Measurements from ENCODE around the gene ARG1.

ARG1 gene

GRCh38 chr6:131613296-131613925 lies 40.4 kb downstream of the ARG1 start:
- no peak overlapping the region for H3K27ac Mint-ChIP-seq
- no peak overlapping the region for H3K4me3 Mint-ChIP-seq
- H3K27me3 Mint-ChIP-seq = no peaks in the 10 kb centered on the region
- H3K36me3 Mint-ChIP-seq = peaks cover 8% of the 10 kb centered on the region
- peaks cover 2% of the 10 kb centered on the region for H3K4me1 Mint-ChIP-seq (ENCODE audit: low read depth)
- H3K9me3 Mint-ChIP-seq (ENCODE audit: low read depth) = no peaks in the 10 kb centered on the region

- H3K27ac Mint-ChIP-seq = no peak overlapping the region
- no peaks in the 10 kb centered on the region for H3K27me3 Mint-ChIP-seq
- H3K4me1 Mint-ChIP-seq (ENCODE audit: low read depth) = peaks cover 3% of the 10 kb centered on the region
- H3K9me3 Mint-ChIP-seq (ENCODE audit: low read depth) = no peaks in the 10 kb centered on the region
- peaks cover 4% of the 10 kb centered on the region for H3K36me3 Mint-ChIP-seq
- no peak overlapping the region for H3K4me3 Mint-ChIP-seq
Measured at GRCh38 chr6:131615275-131615674, 42.2 kb downstream of the ARG1 start.

GRCh38 chr6:131627724-131628682 lies 55.0 kb downstream of the ARG1 start, which contains the start of gene MED23:
TSS of gene MED23 (minus strand) at chr6:131628242. CDS start at chr6:131628049, 193 bp downstream.
- peak within 1 kb of the TSS; percentile 98 for H3K4me3 Mint-ChIP-seq
- no peaks in the 10 kb centered on the region for H3K9me3 Mint-ChIP-seq (ENCODE audit: low read depth)
- peaks cover 37% of the 10 kb centered on the region for H3K4me1 Mint-ChIP-seq (ENCODE audit: low read depth)
- H3K27me3 Mint-ChIP-seq = no peaks in the 10 kb centered on the region
- no peaks in the 10 kb centered on the region for H3K36me3 Mint-ChIP-seq
- peak within 1 kb of the TSS; percentile 91 for H3K27ac Mint-ChIP-seq

- Mint-ChIP-seq H3K4me1 (ENCODE audit: low read depth) (peaks cover 37% of the 10 kb centered on the region), H3K36me3 (no peaks in the 10 kb centered on the region), H3K27ac (peak overlapping the region; percentile 91), H3K9me3 (ENCODE audit: low read depth) (no peaks in the 10 kb centered on the region), H3K27me3 (no peaks in the 10 kb centered on the region), H3K4me3 (peak overlapping the region; percentile 98)
Measured at GRCh38 chr6:131628726-131629125, 55.7 kb downstream of the ARG1 start.

GRCh38 chr6:131629651-131630050 lies 56.6 kb downstream of the ARG1 start:
- H3K27ac Mint-ChIP-seq = no peak overlapping the region
- H3K27me3 Mint-ChIP-seq = no peaks in the 10 kb centered on the region
- H3K4me1 Mint-ChIP-seq (ENCODE audit: low read depth) = peaks cover 37% of the 10 kb centered on the region
- H3K9me3 Mint-ChIP-seq (ENCODE audit: low read depth) = no peaks in the 10 kb centered on the region
- peaks cover 2% of the 10 kb centered on the region for H3K36me3 Mint-ChIP-seq
- no peak overlapping the region for H3K4me3 Mint-ChIP-seq

- Mint-ChIP-seq H3K9me3 (ENCODE audit: low read depth) (no peaks in the 10 kb centered on the region), H3K4me3 (no peak overlapping the region), H3K4me1 (ENCODE audit: low read depth) (peaks cover 27% of the 10 kb centered on the region), H3K27ac (no peak overlapping the region), H3K36me3 (peaks cover 2% of the 10 kb centered on the region), H3K27me3 (no peaks in the 10 kb centered on the region)
Measured at GRCh38 chr6:131631625-131632289, 58.7 kb downstream of the ARG1 start.
